GM21423 (cell line): ENCODE measurements around the gene PRDM5.

ENCODE experiments used
- ATAC-seq: cut with Tn5 transposase; IDR thresholded peaks from one replicate; pipeline ENCODE4 v1.9.1; 2021; ENCODE audit warnings: mild to moderate bottlenecking, moderate library complexity; ENCODE audit not compliant: unreplicated experiment

PRDM5 gene

GRCh38 chr4:120824946-120825345 lies 97.6 kb downstream of the PRDM5 start:
- ATAC-seq: no peak

- ATAC-seq: no peak
Measured at GRCh38 chr4:120821977-120822376, 100.5 kb downstream of the PRDM5 start.

- ATAC-seq: no peak
Measured at GRCh38 chr4:120821029-120821428, 101.5 kb downstream of the PRDM5 start.

- no peak for ATAC-seq
Measured at GRCh38 chr4:120819805-120820437, 102.6 kb downstream of the PRDM5 start.

- no peak for ATAC-seq
Measured at GRCh38 chr4:120816296-120816965, 106.1 kb downstream of the PRDM5 start.

- ATAC-seq: no peak
Measured at GRCh38 chr4:120815361-120815760, 107.2 kb downstream of the PRDM5 start.

GRCh38 chr4:120814886-120815285 lies 107.6 kb downstream of the PRDM5 start:
- ATAC-seq: no peak

GRCh38 chr4:120812216-120812615 lies 110.3 kb downstream of the PRDM5 start:
- ATAC-seq: no peak

- no peak for ATAC-seq
Measured at GRCh38 chr4:120809518-120809917, 113.0 kb downstream of the PRDM5 start.

- ATAC-seq: no peak
Measured at GRCh38 chr4:120808475-120809141, 113.9 kb downstream of the PRDM5 start.

- no peak for ATAC-seq
Measured at GRCh38 chr4:120801137-120801758, 121.3 kb downstream of the PRDM5 start.

GRCh38 chr4:120798570-120798969 lies 124.0 kb downstream of the PRDM5 start:
- no peak for ATAC-seq

GRCh38 chr4:120796271-120796670 lies 126.3 kb downstream of the PRDM5 start:
- ATAC-seq: no peak

GRCh38 chr4:120785202-120785601 lies 137.3 kb downstream of the PRDM5 start:
- ATAC-seq: no peak

GRCh38 chr4:120777459-120777858 lies 145.1 kb downstream of the PRDM5 start:
- ATAC-seq: no peak

GRCh38 chr4:120775431-120775830 lies 147.1 kb downstream of the PRDM5 start:
- ATAC-seq: no peak

- ATAC-seq: no peak
Measured at GRCh38 chr4:120773641-120774040, 148.9 kb downstream of the PRDM5 start.

- ATAC-seq: no peak
Measured at GRCh38 chr4:120771907-120772306, 150.6 kb downstream of the PRDM5 start.

- no peak for ATAC-seq
Measured at GRCh38 chr4:120770897-120771296, 151.6 kb downstream of the PRDM5 start.

GRCh38 chr4:120769227-120769626 lies 153.3 kb downstream of the PRDM5 start:
- ATAC-seq: no peak

- no peak for ATAC-seq
Measured at GRCh38 chr4:120765260-120765680, 157.3 kb downstream of the PRDM5 start.

- ATAC-seq: no peak
Measured at GRCh38 chr4:120763650-120764049, 158.9 kb downstream of the PRDM5 start.
